Umbilical cord (tissue), 2 donors: ENCODE results near the gene BRAF. TPM values are rescaled to one million over a fixed set of nuclear protein-coding genes. Genes with fewer than 3 reads are reported as not detected.
"Not testable (repeated sequence)": the region's sequence is repeated elsewhere in the genome, so short reads cannot be mapped to it uniquely, and the experiment has no call there.

Experiments used
- DNase-seq: peaks from one replicate; pipeline ENCODE4 v3.0.0-alpha.2; 2015; ENCODE audit warnings: low spot score
- total RNA-seq: library from RNA; depleted of rRNA; stranded (reverse); fragments of >200 nt; gene quantifications from one replicate; pipeline ENCODE4 v1.2.3, GENCODE V29; 2014; ENCODE audit warnings: low replicate concordance; ENCODE audit not compliant: insufficient read depth

Gene BRAF
- 61.2 TPM for total RNA-seq

GRCh38 chr7:140924821-140925421, at the start of gene BRAF:
Gene BRAF (minus strand): TSS chr7:140924929. CDS start chr7:140924703, 226 bp downstream.
- DNase-seq, result peak; percentile 90

GRCh38 chr7:140972876-140973829, 48.4 kb upstream of the BRAF start:
- no peak for DNase-seq

GRCh38 chr7:140972344-140972743, 47.6 kb upstream of the BRAF start:
- no peak for DNase-seq

- DNase-seq, result no peak
Measured at GRCh38 chr7:140967438-140967837, 42.7 kb upstream of the BRAF start.

GRCh38 chr7:140966561-140967233, 42.0 kb upstream of the BRAF start:
- no peak for DNase-seq

- no peak for DNase-seq
Measured at GRCh38 chr7:140961117-140961516, 36.4 kb upstream of the BRAF start.

GRCh38 chr7:140956997-140957396, 32.3 kb upstream of the BRAF start:
- DNase-seq, result not testable (repeated sequence)

- no peak for DNase-seq
Measured at GRCh38 chr7:140945940-140946339, 21.2 kb upstream of the BRAF start.

GRCh38 chr7:140942242-140942641, 17.5 kb upstream of the BRAF start:
- DNase-seq, result not testable (repeated sequence)

- DNase-seq, result no peak
Measured at GRCh38 chr7:140940898-140941297, 16.2 kb upstream of the BRAF start.

- no peak for DNase-seq
Measured at GRCh38 chr7:140937702-140938264, 13.1 kb upstream of the BRAF start.

GRCh38 chr7:140928491-140929309, 4.0 kb upstream of the BRAF start:
- DNase-seq, result no peak

GRCh38 chr7:140927945-140928344, 3.2 kb upstream of the BRAF start:
- DNase-seq, result not testable (repeated sequence)

GRCh38 chr7:140927351-140927750, 2.6 kb upstream of the BRAF start:
- no peak for DNase-seq

- DNase-seq, result no peak
Measured at GRCh38 chr7:140926021-140926817, 1.5 kb upstream of the BRAF start.

- peak; percentile 77 for DNase-seq
Measured at GRCh38 chr7:140924019-140924820, 509 bp downstream of the BRAF start.

GRCh38 chr7:140923358-140924006, 1.2 kb downstream of the BRAF start:
- peak; percentile 30 for DNase-seq

- no peak for DNase-seq
Measured at GRCh38 chr7:140922741-140923345, 1.9 kb downstream of the BRAF start.
